Caco-2 (cell line): ENCODE results near the gene ADARB2. TPM values are rescaled to one million over a fixed set of nuclear protein-coding genes. Genes with fewer than 3 reads are reported as not detected.

Experiments used
- BruUV-seq: library from RNA; stranded (reverse); fragments of 400-500 nt; replicated peaks from 2 replicates; lab custom pipeline; 2021; lab: Mats Ljungman, UMichigan
- CTCF ChIA-PET: fragments of 300-600 bp; sonication (Branson Sonifier 250); formaldehyde crosslinking; loops from one replicate; lab custom pipeline; 2022; ENCODE audit warnings: antibody characterized with exemption; lab: Charles Lee
- POLR2A ChIA-PET: fragments of 300-600 bp; sonication (Branson Sonifier 250); formaldehyde crosslinking; loops from one replicate; lab custom pipeline; 2022; ENCODE audit warnings: antibody characterized with exemption; lab: Charles Lee
- DNase-seq, 2 experiments: peaks; one replicate each; pipeline versions ENCODE4 v3.0.0 to v3.0.0-alpha.2; 2020 to 2022
- H3K27me3 ChIP-seq: replicated peaks from 2 replicates; pipeline ENCODE4 v1.6.0; 2011; ENCODE audit warnings: low read length; ENCODE audit not compliant: control insufficient read depth, insufficient read depth
- H3K36me3 ChIP-seq: 2 replicates; pipeline ENCODE4 v1.5.1; 2011; ENCODE audit warnings: low read length; ENCODE audit not compliant: control insufficient read depth, insufficient read depth
- H3K4me1 ChIP-seq: fragments of 250-450 bp; sonication (Bioruptor Pico); 2 replicates; pipeline ENCODE4 v1.5.1; 2020; ENCODE audit warnings: mild to moderate bottlenecking
- H3K4me3 ChIP-seq: 2 replicates; pipeline ENCODE4 v1.5.1; 2011; ENCODE audit warnings: low read depth, mild to moderate bottlenecking, control low read depth, low read length
- H3K9me3 ChIP-seq: fragments of 250-450 bp; sonication (Bioruptor Pico); 2 replicates; pipeline ENCODE4 v1.5.1; 2020; ENCODE audit warnings: mild to moderate bottlenecking, moderate library complexity
- H3K27ac Mint-ChIP-seq: one replicate; pipeline ENCODE4 v1.8.0; 2022; ENCODE audit warnings: mixed read lengths; ENCODE audit not compliant: unreplicated experiment
- H3K27me3 Mint-ChIP-seq: one replicate; pipeline ENCODE4 v1.8.0; 2022; ENCODE audit warnings: mixed read lengths; ENCODE audit not compliant: insufficient read depth, unreplicated experiment
- H3K36me3 Mint-ChIP-seq: one replicate; pipeline ENCODE4 v1.8.0; 2022; ENCODE audit warnings: mild to moderate bottlenecking, mixed read lengths; ENCODE audit not compliant: insufficient read depth, unreplicated experiment
- H3K4me1 Mint-ChIP-seq: one replicate; pipeline ENCODE4 v1.8.0; 2022; ENCODE audit warnings: low read depth, mixed read lengths; ENCODE audit not compliant: unreplicated experiment
- H3K4me3 Mint-ChIP-seq: one replicate; pipeline ENCODE4 v1.8.0; 2022; ENCODE audit warnings: mild to moderate bottlenecking, moderate library complexity, mixed read lengths; ENCODE audit not compliant: unreplicated experiment
- H3K9me3 Mint-ChIP-seq: one replicate; pipeline ENCODE4 v1.8.0; 2022; ENCODE audit warnings: mixed read lengths; ENCODE audit not compliant: unreplicated experiment
- CTCF ChIP-seq, 2 experiments: fragments of 200-600 bp in 1 of 2; IDR thresholded peaks; 1 replicate in 1 of 2; 2 replicates in 1 of 2; pipeline versions ENCODE4 v1.5.1 to v1.8.0; 2011 to 2022; ENCODE audit warnings: antibody characterized with exemption in 1 of 2, control low read depth in 1 of 2, inconsistent platforms in 1 of 2, low read depth in 1 of 2, low read length in 1 of 2, mild to moderate bottlenecking in 1 of 2, moderate library complexity in 1 of 2; ENCODE audit not compliant: insufficient read depth in 1 of 2, severe bottlenecking in 1 of 2, unreplicated experiment in 1 of 2
- intact Hi-C: fragments of 100-400 bp; cut with micrococcal nuclease; formaldehyde crosslinking; loops from one replicate; pipeline ENCODE4 v1.10.0; 2022; ENCODE audit not compliant: unreplicated experiment
- total RNA-seq: library from RNA; stranded (reverse); gene quantifications from 2 replicates; pipeline ENCODE4 v1.2.3, GENCODE V29; 2022

The ADARB2 gene
- total RNA-seq, 1 experiment from 2014 or later, result 0.27 TPM

- H3K27me3 Mint-ChIP-seq, result peaks cover 42% of the 10 kb centered on the region
- ChIA-PET POLR2A (no interaction called here), CTCF (no interaction called here)
- DNase-seq, result no peak
- peaks cover 3% of the 10 kb centered on the region; the same call in 1 of the 2 replicates for H3K27me3 ChIP-seq
- intact Hi-C loops, result no loop called here
- H3K9me3 ChIP-seq, result no peaks in the 10 kb centered on the region
- H3K4me3 Mint-ChIP-seq, result no peak overlapping the region
- BruUV-seq, result no TSS peak
- no peaks in the 10 kb centered on the region for H3K4me1 ChIP-seq
- no peak overlapping the region for H3K4me3 ChIP-seq
- no peaks in the 10 kb centered on the region for H3K9me3 Mint-ChIP-seq
- no peaks in the 10 kb centered on the region for H3K4me1 Mint-ChIP-seq
- TF ChIP-seq CTCF (IDR thresholded peaks at IDR 0.05; ENCODE audit: insufficient read depth in 1 of 2, low read depth in 1 of 2, low read length in 1 of 2, severe bottlenecking in 1 of 2, unreplicated experiment in 1 of 2), result no peak
- H3K27ac Mint-ChIP-seq, result no peak overlapping the region
- no peaks in the 10 kb centered on the region for H3K36me3 ChIP-seq
- no peaks in the 10 kb centered on the region for H3K36me3 Mint-ChIP-seq
Observed at GRCh38 chr10:1569208-1569607, 168.1 kb downstream of the ADARB2 start.

- Histone ChIP-seq H3K9me3 (no peaks in the 10 kb centered on the region), H3K4me1 (no peaks in the 10 kb centered on the region), H3K4me3 (no peak overlapping the region), H3K36me3 (no peaks in the 10 kb centered on the region), H3K27me3 (peaks cover 3% of the 10 kb centered on the region; the same call in 1 of the 2 replicates)
- no peak for TF ChIP-seq CTCF (IDR thresholded peaks at IDR 0.05; ENCODE audit: insufficient read depth in 1 of 2, low read depth in 1 of 2, low read length in 1 of 2, severe bottlenecking in 1 of 2, unreplicated experiment in 1 of 2)
- Mint-ChIP-seq H3K4me3 (no peak overlapping the region), H3K36me3 (no peaks in the 10 kb centered on the region), H3K9me3 (no peaks in the 10 kb centered on the region), H3K27me3 (peaks cover 39% of the 10 kb centered on the region), H3K4me1 (no peaks in the 10 kb centered on the region), H3K27ac (no peak overlapping the region)
- peak in 1 of 2 experiments; percentile 25 for DNase-seq
- ChIA-PET CTCF (no interaction called here), POLR2A (no interaction called here)
- intact Hi-C loops, result no loop called here
- no TSS peak for BruUV-seq
Observed at GRCh38 chr10:1567742-1568495, 169.4 kb downstream of the ADARB2 start.

GRCh38 chr10:1567152-1567551 is 170.2 kb downstream of the ADARB2 start:
- no peaks in the 10 kb centered on the region for H3K36me3 Mint-ChIP-seq
- H3K27me3 Mint-ChIP-seq, result peaks cover 38% of the 10 kb centered on the region
- Histone ChIP-seq H3K27me3 (peaks cover 3% of the 10 kb centered on the region; the same call in 1 of the 2 replicates), H3K9me3 (no peaks in the 10 kb centered on the region), H3K4me1 (no peaks in the 10 kb centered on the region), H3K36me3 (no peaks in the 10 kb centered on the region), H3K4me3 (no peak overlapping the region)
- intact Hi-C loops, result no loop called here
- ChIA-PET POLR2A (no interaction called here), CTCF (no interaction called here)
- no peak for TF ChIP-seq CTCF (IDR thresholded peaks at IDR 0.05; ENCODE audit: insufficient read depth in 1 of 2, low read depth in 1 of 2, low read length in 1 of 2, severe bottlenecking in 1 of 2, unreplicated experiment in 1 of 2)
- no peaks in the 10 kb centered on the region for H3K4me1 Mint-ChIP-seq
- H3K9me3 Mint-ChIP-seq, result no peaks in the 10 kb centered on the region
- no peak overlapping the region for H3K4me3 Mint-ChIP-seq
- H3K27ac Mint-ChIP-seq, result no peak overlapping the region
- peak in 1 of 2 experiments; percentile 27 for DNase-seq
- BruUV-seq, result no TSS peak
